ENCODE data around the gene KANSL2. TPM values are rescaled to one million over a fixed set of nuclear protein-coding genes. Genes with fewer than 3 reads are reported as not detected.

KANSL2 gene
- total and polyA plus RNA-seq, 2 of the 13 experiments (the other 11 are each of a cell fraction or from before 2014, with no cell fraction given): 24.1 to 41.3 TPM

DNA sequence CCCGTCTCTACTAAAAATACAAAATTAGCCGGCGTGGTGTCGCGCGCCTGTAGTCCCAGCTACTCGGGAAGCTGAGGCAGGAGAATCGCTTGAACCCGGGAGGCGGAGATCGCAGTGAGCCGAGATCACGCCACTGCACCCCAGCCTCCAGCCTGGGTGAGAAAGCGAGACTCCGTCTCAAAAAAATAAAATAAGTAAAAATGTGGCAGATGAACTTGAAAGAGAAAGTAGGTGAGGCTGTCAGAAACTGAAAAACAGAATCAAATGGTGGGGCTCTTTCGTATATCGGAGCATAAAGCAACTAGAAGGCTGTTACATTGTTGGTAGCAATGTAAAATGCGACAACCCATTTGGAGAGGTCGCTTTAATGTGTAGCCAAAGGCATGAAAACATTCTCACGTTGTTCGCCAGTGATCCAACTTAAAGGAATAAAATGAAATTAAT is 35.2 kb upstream of the KANSL2 start (continued):
- TF ChIP-seq, protein P1, sequence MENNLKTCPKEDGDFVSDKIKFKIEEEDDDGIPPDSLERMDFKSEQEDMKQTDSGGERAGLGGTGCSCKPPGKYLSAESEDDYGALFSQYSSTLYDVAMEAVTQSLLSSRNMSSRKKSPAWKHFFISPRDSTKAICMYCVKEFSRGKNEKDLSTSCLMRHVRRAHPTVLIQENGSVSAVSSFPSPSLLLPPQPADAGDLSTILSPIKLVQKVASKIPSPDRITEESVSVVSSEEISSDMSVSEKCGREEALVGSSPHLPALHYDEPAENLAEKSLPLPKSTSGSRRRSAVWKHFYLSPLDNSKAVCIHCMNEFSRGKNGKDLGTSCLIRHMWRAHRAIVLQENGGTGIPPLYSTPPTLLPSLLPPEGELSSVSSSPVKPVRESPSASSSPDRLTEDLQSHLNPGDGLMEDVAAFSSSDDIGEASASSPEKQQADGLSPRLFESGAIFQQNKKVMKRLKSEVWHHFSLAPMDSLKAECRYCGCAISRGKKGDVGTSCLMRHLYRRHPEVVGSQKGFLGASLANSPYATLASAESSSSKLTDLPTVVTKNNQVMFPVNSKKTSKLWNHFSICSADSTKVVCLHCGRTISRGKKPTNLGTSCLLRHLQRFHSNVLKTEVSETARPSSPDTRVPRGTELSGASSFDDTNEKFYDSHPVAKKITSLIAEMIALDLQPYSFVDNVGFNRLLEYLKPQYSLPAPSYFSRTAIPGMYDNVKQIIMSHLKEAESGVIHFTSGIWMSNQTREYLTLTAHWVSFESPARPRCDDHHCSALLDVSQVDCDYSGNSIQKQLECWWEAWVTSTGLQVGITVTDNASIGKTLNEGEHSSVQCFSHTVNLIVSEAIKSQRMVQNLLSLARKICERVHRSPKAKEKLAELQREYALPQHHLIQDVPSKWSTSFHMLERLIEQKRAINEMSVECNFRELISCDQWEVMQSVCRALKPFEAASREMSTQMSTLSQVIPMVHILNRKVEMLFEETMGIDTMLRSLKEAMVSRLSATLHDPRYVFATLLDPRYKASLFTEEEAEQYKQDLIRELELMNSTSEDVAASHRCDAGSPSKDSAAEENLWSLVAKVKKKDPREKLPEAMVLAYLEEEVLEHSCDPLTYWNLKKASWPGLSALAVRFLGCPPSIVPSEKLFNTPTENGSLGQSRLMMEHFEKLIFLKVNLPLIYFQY (CRISPR knock-in tag; IDR thresholded peaks at IDR 0.05; ENCODE audit: borderline replicate concordance): 0 out of 2 replicates have a peak, but pooled peaks have one; percentile 3
- TF ChIP-seq ZNF274 (CRISPR knock-in tag; IDR thresholded peaks at IDR 0.05): peak; percentile 6; the same call in 1 of the 2 replicates
- 0 out of 2 replicates have a peak, but pooled peaks have one; percentile 26 for TF ChIP-seq TOE1 (CRISPR knock-in tag; IDR thresholded peaks at IDR 0.05)
- 0 out of 2 replicates have a peak, but pooled peaks have one; percentile 4 for TF ChIP-seq ZNF644 (CRISPR knock-in tag; IDR thresholded peaks at IDR 0.05; ENCODE audit: low read depth)
- TF ChIP-seq TCF12 (IDR thresholded peaks at IDR 0.05): no peak
- 0 out of 2 replicates have a peak, but pooled peaks have one; percentile 2 for TF ChIP-seq TCF12 (CRISPR knock-in tag; IDR thresholded peaks at IDR 0.05)
- no peak for TF ChIP-seq CHD2 (IDR thresholded peaks at IDR 0.05; ENCODE audit: low read depth, low read length)
- no peak for TF ChIP-seq FOXA1 (IDR thresholded peaks at IDR 0.05)
- TF ChIP-seq FOXA1 (CRISPR knock-in tag; IDR thresholded peaks at IDR 0.05): no peak
- no peak for TF ChIP-seq ZNF660 (CRISPR knock-in tag; IDR thresholded peaks at IDR 0.05; ENCODE audit: borderline replicate concordance, low read depth)
- TF ChIP-seq, protein P2, sequence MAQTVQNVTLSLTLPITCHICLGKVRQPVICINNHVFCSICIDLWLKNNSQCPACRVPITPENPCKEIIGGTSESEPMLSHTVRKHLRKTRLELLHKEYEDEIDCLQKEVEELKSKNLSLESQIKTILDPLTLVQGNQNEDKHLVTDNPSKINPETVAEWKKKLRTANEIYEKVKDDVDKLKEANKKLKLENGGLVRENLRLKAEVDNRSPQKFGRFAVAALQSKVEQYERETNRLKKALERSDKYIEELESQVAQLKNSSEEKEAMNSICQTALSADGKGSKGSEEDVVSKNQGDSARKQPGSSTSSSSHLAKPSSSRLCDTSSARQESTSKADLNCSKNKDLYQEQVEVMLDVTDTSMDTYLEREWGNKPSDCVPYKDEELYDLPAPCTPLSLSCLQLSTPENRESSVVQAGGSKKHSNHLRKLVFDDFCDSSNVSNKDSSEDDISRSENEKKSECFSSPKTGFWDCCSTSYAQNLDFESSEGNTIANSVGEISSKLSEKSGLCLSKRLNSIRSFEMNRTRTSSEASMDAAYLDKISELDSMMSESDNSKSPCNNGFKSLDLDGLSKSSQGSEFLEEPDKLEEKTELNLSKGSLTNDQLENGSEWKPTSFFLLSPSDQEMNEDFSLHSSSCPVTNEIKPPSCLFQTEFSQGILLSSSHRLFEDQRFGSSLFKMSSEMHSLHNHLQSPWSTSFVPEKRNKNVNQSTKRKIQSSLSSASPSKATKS (CRISPR knock-in tag; IDR thresholded peaks at IDR 0.05): 0 out of 2 replicates have a peak, but pooled peaks have one; percentile 3
- TF ChIP-seq ZMYM3 (CRISPR knock-in tag; IDR thresholded peaks at IDR 0.05): 0 out of 2 replicates have a peak, but pooled peaks have one; percentile 25
- TF ChIP-seq GFI1 (CRISPR knock-in tag; IDR thresholded peaks at IDR 0.05; ENCODE audit: borderline replicate concordance): 0 out of 2 replicates have a peak, but pooled peaks have one; percentile 33
